ENCODE results near the gene SPATA6.
"Not testable (repeated sequence)": the region's sequence is repeated elsewhere in the genome, so short reads cannot be mapped to it uniquely, and the experiment has no call there.

Gene SPATA6

DNA sequence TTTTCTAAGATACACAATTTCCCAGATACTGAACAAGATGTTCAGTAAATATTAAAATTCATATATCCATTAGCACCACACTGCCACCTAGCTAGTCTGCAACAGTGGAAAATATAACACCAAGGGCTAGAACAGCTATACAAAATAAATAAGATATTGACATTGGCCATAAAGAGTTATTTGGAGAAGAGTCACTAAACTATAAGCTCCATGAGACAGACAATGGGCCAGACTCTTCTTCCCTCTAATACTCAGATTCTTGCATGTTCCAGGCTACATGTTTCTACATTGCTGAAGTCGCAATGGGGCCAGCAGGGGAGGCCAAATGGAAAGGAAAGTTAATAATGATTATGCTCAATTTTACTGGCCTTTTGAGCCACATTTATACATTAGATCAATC lies 21.5 kb downstream of the SPATA6 start:
- no peak for DNase-seq

- no peak for DNase-seq
Observed at GRCh38 chr1:48448932-48449331, 23.1 kb downstream of the SPATA6 start.

DNA sequence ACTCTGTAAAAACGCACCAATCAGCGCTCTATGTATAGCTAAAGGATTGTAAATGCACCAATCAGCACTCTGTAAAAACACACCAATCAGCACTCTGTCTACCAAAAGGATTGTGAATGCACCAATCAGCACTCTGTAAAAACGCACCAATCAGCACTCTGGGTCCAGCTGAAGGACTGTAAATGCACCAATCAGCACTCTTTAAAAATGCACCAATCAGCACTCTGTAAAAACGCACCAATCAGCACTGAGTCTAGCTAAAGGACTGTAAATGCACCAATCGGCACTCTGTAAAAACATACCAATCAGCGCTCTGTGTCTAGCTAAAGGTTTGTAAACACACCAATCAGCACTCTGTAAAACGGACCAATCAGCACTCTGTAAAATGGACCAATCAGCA lies 27.8 kb downstream of the SPATA6 start:
- DNase-seq, result not testable (repeated sequence)

GRCh38 chr1:48442864-48443619 lies 29.0 kb downstream of the SPATA6 start:
- DNase-seq, result no peak

GRCh38 chr1:48440786-48441185 lies 31.2 kb downstream of the SPATA6 start:
- DNase-seq, result not testable (repeated sequence)

GRCh38 chr1:48439380-48439779 lies 32.6 kb downstream of the SPATA6 start:
- no peak for DNase-seq

GRCh38 chr1:48437379-48437778 lies 34.6 kb downstream of the SPATA6 start:
- not testable (repeated sequence) for DNase-seq

- not testable (repeated sequence) for DNase-seq
Observed at GRCh38 chr1:48435312-48436002, 36.5 kb downstream of the SPATA6 start.

- no peak for DNase-seq
Observed at GRCh38 chr1:48430832-48431231, 41.2 kb downstream of the SPATA6 start.

DNA sequence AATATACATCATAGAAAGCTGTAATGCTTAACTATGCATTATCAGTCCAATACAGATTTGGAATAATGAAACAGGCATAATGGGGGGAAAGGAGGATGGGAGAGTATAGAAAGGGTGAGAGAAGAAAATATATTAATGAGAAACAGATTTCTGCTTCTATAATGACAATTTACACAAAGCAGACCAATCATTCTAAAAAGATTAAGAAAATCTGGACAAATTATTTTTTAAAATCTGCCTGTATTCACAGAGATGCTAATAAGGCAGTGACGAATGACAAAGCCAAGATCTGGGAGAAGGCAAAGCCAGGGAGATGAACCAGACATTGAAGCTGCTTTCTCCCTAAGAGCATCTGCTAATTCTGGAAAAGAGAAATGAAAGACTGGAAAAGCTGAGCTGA lies 50.0 kb downstream of the SPATA6 start:
- DNase-seq, result no peak

DNA sequence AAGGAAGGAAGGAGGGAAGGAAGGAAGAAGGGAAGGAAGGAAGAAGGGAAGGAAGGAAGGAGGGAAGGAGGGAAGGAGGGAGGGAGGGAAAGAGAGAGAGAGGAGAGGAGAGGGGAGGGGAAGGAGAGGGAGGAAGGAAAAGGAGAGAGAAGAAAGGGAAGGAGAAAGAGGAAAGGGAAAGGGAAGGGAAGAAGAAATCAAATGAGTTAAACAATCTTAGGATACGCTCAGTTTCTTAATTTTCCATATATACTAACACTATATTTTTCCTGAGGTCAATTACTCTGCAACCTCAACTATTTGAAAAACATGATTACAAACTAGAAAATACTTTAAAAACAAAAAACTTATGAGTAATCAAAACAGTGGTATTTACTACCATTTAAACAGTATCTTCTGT lies 53.3 kb downstream of the SPATA6 start:
- DNase-seq, result no peak

- DNase-seq, result no peak
Observed at GRCh38 chr1:48415050-48415449, 57.0 kb downstream of the SPATA6 start.

- DNase-seq, result no peak
Observed at GRCh38 chr1:48414264-48414663, 57.7 kb downstream of the SPATA6 start.

- DNase-seq, result no peak
Observed at GRCh38 chr1:48405940-48406339, 66.1 kb downstream of the SPATA6 start.

DNA sequence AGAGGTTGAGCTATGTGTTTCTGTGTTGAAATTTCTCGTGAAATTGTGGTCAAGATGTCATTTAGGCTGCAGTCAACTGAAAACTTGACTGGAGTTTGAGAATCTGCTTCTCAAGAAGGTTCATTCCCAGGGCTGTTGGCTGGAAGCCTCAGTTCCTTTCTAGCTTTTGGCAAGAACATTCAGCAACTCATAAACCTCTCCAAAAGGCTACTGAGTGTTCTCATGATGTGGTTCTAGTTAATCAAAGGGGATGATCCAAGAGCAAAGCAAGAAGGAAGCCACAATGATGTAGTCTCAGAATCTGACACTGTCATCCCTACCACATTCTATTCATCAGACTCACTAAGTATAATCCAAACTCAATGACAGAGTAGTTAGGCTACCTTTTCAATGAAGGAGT lies 66.6 kb downstream of the SPATA6 start:
- no peak for DNase-seq

DNA sequence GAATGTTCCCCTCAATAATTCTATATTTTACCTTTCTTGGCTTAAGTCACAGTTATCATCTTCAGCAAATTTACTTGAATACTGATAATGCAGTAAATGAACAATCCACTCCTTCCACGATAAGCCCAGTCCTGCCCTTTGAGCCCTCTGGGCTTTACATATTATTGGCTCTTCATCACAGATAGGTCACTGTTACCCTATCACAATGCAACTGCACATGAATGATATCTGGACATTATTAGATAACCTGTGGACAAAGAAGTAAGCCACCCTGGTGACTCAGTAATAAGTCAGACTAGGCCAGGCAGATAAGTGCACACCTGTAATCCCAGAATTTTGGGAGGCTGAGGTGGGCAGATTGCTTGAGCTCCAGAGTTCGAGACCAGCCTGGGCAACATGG lies 69.4 kb downstream of the SPATA6 start:
- no peak for DNase-seq

DNA sequence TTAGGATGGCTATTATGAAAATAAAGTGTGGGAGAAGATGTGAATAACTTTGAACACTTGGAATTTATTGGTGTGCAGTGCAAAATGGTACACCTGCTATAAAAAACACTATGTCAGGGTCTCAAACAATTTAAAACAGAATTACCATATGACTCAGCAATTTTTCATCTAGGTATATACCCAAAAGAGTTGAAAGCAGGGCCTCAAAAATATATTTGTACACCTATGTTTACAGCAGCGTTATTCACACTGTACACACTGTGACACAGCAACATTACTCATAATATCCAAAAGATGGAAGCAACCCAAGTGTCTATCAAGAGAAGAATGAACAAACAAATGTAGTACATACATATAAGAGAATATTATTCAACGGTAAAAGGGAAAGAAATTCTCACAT lies 75.8 kb downstream of the SPATA6 start:
- no peak for DNase-seq

DNA sequence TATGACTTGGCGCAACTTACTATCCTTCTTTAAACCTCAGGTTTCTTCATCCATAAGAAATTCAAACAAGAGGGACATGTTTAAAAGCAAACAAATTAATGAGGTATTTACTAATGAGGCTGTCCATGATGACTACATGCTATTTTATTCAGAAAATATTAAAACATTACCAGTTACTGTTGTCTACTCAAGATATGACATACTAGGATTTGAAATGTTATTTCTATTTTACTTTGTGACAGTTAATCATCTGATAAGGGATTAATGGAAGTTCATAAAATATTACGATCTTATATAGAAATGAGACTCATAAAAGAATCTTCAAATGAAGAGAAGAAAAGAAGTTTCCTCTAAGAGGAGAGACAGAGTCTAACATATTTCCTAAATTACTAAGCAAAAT lies 80.1 kb downstream of the SPATA6 start:
- DNase-seq, result no peak

DNA sequence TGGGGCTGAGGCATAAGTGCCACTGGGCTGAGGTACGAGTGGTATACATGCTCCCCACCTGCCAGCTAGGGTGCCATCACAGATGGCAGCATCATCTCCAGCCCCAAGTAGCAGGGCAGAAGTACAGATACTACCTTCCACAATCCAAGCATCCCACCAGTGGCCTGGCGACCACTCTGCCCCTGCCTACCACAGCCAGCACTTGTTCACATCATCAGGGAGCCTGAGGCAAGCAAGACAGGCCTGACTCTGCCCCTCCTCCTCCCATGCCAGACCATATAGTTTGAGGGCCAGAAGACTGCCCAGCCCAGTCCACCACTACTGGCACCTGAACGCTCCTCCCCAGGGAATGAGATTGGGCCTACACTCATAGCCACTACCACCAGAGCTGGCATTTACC lies 84.6 kb downstream of the SPATA6 start:
- no peak for DNase-seq

DNA sequence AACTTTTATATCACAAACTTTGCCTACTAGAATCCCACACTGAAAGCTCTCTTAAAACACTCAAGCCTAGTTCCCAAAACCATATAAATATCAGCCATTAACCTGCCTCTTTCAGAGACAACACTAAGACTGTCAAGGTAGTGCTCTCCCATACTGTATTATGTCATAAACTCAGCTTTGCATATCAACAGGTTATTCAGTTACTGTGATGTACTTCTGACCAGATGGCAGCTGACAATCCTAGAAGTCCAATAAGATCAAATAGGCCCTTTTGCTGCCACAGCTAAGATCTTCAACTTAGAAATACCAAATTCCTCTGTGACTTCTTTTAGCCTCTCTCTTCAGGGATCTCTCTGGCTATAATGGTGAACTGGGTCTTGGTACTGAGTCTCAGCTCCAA lies 97.2 kb downstream of the SPATA6 start:
- no peak for DNase-seq

DNA sequence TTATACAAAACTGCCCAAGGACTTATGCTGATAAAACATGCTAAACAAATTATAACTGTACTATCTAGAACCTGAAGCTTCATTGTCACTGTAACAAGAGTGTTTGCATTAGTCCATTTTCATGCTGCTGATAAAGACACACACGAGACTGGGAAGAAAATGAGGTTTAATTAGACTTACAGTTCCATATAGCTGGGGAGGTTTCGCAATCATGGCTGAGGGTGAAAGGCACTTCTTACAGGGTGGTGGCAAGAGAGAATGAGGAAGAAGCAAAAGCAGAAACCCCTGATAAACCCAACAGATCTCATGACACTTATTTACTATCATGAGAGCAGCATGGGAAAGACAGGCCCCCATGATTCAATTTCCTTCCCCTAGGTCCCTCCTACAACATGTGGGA lies 100.4 kb downstream of the SPATA6 start:
- no peak for DNase-seq

DNA sequence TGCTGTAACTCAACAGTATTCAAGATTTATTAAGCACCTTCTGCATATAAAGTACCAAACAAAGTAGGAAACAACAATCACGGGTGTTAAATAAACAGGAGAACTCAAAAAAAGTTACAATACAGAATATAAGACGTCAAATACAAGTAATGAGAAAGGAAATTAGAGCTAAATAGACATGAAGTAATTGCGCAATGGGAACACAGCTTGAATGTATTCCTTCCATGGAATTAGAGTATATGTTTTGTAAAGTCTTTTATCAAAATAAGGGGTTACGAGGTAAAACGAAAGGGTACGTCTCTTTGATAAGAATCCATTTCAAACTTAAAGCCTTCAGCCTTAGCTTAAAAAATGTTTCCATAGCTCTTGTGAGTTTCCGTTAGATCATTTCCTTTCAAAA lies 109.1 kb downstream of the SPATA6 start:
- DNase-seq, result no peak

- no peak for DNase-seq
Observed at GRCh38 chr1:48356901-48357300, 115.1 kb downstream of the SPATA6 start.

- DNase-seq, result no peak
Observed at GRCh38 chr1:48344373-48344772, 127.6 kb downstream of the SPATA6 start.

DNA sequence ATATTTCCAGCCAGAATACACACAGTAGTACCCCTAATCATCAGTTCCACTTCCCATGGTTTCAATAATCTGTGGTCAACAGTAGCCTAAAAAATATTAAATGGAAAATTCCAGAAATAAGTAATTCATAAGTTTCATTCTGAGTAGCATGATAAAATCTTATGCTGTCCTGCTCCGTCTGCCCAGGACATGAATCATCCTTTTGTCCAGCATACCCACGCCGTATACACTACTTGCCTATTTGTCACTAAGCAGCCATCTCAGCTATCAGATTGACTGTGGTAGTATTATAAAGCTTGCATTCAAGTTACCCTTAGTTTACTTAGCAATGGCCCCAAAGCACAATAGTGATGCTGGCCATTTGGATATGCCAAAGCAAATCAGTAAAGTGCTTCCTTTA lies 130.8 kb downstream of the SPATA6 start:
- no peak for DNase-seq

Measured in activated T-cell treated with anti-CD3 and anti-CD28 coated beads, Interleukin-2, amount 50 U/mL, for 48 hours (primary cell).